Erythroblast (primary cell): ENCODE measurements around the gene INO80E.

Experiments
- GATA1 ChIP-seq: IDR thresholded peaks from 2 replicates; pipeline ENCODE4 v1.6.1; 2011; ENCODE audit warnings: low read depth, mild to moderate bottlenecking, control low read depth, low read length, moderate library complexity
- POLR2A ChIP-seq: IDR thresholded peaks from 2 replicates; pipeline ENCODE4 v1.6.1; 2011; ENCODE audit warnings: mild to moderate bottlenecking, low read length

DNA sequence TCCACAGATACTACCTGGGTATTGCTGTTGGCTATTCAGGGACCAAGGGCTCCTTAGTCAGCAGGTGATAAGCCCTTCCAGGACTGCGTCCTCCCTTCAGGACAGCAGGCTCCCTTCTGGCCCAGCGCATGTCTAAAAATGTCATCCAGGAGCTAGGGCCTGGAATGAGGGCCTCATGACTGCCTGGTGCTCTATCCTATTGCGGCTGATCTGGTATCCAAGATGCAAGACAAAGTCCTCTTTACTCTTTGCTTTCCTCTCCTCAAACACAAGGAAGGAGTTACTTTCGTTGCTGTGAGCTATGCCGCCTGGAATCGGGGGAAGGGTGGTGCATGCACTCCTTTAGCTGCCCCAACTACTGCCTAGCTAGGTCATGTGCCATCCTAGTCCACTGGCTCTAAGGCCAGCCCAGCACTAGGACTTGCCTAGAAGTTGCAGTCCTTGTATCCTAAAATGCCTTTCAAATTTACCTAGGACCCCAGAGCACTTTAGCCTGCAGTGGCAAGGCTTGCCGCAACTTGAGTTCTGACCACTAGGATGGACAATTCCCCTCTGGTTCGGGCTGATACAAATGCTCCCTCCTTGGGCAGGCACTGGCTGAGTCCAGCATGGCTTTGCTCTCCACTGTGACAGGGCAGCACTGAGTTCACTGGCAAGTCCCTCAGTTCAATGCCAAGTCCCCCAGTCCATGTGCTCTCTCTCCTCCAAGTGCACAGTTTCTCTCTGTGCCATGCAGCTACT lies 44.2 kb upstream of the INO80E start:
- no peak for TF ChIP-seq POLR2A
- no peak for TF ChIP-seq GATA1
